H9 (cell line): ENCODE results near the gene PRR12. TPM values are rescaled to one million over a fixed set of nuclear protein-coding genes. Genes with fewer than 3 reads are reported as not detected.

Source experiments
- DNase-seq: peaks from one replicate; pipeline ENCODE4 v3.0.0-alpha.2; 2017
- H2AFZ ChIP-seq: one replicate; pipeline ENCODE4 v1.6.1; 2013; ENCODE audit warnings: mild to moderate bottlenecking, low read length, control low read depth, moderate library complexity
- H2AK5ac ChIP-seq: 2 replicates; pipeline ENCODE4 v1.6.1; 2013; ENCODE audit warnings: low read length, control low read depth, mixed read lengths; ENCODE audit not compliant: insufficient read length
- H2BK120ac ChIP-seq: one replicate; pipeline ENCODE4 v1.6.1; 2013; ENCODE audit warnings: low read depth, mild to moderate bottlenecking, low read length, control low read depth, inconsistent platforms; ENCODE audit not compliant: poor library complexity, severe bottlenecking
- H2BK12ac ChIP-seq: 2 replicates; pipeline ENCODE4 v1.6.1; 2013; ENCODE audit warnings: low read length, control low read depth, mixed read lengths, low read depth; ENCODE audit not compliant: insufficient read length
- H2BK15ac ChIP-seq: 2 replicates; pipeline ENCODE4 v1.6.1; 2013; ENCODE audit warnings: low read depth, low read length, control low read depth
- H2BK20ac ChIP-seq: one replicate; pipeline ENCODE4 v1.6.1; 2013; ENCODE audit warnings: low read depth, mild to moderate bottlenecking, low read length, control low read depth, inconsistent platforms; ENCODE audit not compliant: poor library complexity, severe bottlenecking
- H2BK5ac ChIP-seq: 2 replicates; pipeline ENCODE4 v1.6.1; 2013; ENCODE audit warnings: low read length, control low read depth, mixed read lengths; ENCODE audit not compliant: insufficient read length
- H3K14ac ChIP-seq: 2 replicates; pipeline ENCODE4 v1.6.1; 2013; ENCODE audit warnings: low read length, control low read depth; ENCODE audit not compliant: insufficient read depth
- H3K18ac ChIP-seq: 2 replicates; pipeline ENCODE4 v1.6.1; 2013; ENCODE audit warnings: low read depth, mild to moderate bottlenecking, mixed read lengths, low read length, control low read depth; ENCODE audit not compliant: insufficient read length
- H3K23ac ChIP-seq: 2 replicates; pipeline ENCODE4 v1.6.1; 2013; ENCODE audit warnings: low read length, control low read depth, mixed read lengths, low read depth; ENCODE audit not compliant: insufficient read length
- H3K23me2 ChIP-seq: 2 replicates; pipeline ENCODE4 v1.6.1; 2013; ENCODE audit warnings: low read depth, mild to moderate bottlenecking, mixed read lengths, low read length, control low read depth; ENCODE audit not compliant: insufficient read length, poor library complexity, severe bottlenecking
- H3K27ac ChIP-seq: 2 replicates; pipeline ENCODE4 v1.5.1; 2013; ENCODE audit warnings: low read length, control low read depth, mixed read lengths, low read depth; ENCODE audit not compliant: insufficient read length
- H3K27me3 ChIP-seq: 2 replicates; pipeline ENCODE4 v1.6.1; 2013; ENCODE audit warnings: low read length, control low read depth, inconsistent platforms; ENCODE audit not compliant: insufficient read depth
- H3K4ac ChIP-seq: 2 replicates; pipeline ENCODE4 v1.6.1; 2013; ENCODE audit warnings: low read depth, mild to moderate bottlenecking, control low read depth, inconsistent platforms, low read length, moderate library complexity
- H3K4me1 ChIP-seq: 2 replicates; pipeline ENCODE4 v1.6.1; 2013; ENCODE audit warnings: low read length, control low read depth, inconsistent platforms; ENCODE audit not compliant: insufficient read depth
- H3K4me2 ChIP-seq: 2 replicates; pipeline ENCODE4 v1.6.1; 2013; ENCODE audit warnings: low read length, control low read depth, mixed read lengths; ENCODE audit not compliant: insufficient read length, insufficient read depth
- H3K56ac ChIP-seq: 2 replicates; pipeline ENCODE4 v1.6.1; 2013; ENCODE audit warnings: low read depth, mild to moderate bottlenecking, mixed read lengths, low read length, control low read depth; ENCODE audit not compliant: insufficient read length
- H3K79me1 ChIP-seq: 2 replicates; pipeline ENCODE4 v1.6.1; 2013; ENCODE audit warnings: low read depth, mild to moderate bottlenecking, moderate library complexity, low read length, control low read depth, inconsistent platforms; ENCODE audit not compliant: insufficient read depth, poor library complexity, severe bottlenecking
- H3K79me2 ChIP-seq: 2 replicates; pipeline ENCODE4 v1.6.1; 2013; ENCODE audit warnings: low read length, control low read depth, inconsistent platforms; ENCODE audit not compliant: insufficient read depth
- H3K9ac ChIP-seq: 2 replicates; pipeline ENCODE4 v1.6.1; 2013; ENCODE audit warnings: low read length, control low read depth, mixed read lengths; ENCODE audit not compliant: insufficient read length; ENCODE audit errors: extremely low read depth
- H3K9me3 ChIP-seq: one replicate; pipeline ENCODE4 v1.6.1; 2013; ENCODE audit warnings: low read depth, low read length, inconsistent platforms; ENCODE audit not compliant: control insufficient read depth
- H3T11ph ChIP-seq: one replicate; pipeline ENCODE4 v1.6.1; 2013; ENCODE audit warnings: mild to moderate bottlenecking, low read length, control low read depth, inconsistent platforms
- H4K20me1 ChIP-seq: one replicate; pipeline ENCODE4 v1.6.1; 2013; ENCODE audit not compliant: control insufficient read depth, insufficient read length, insufficient read depth
- H4K5ac ChIP-seq: 2 replicates; pipeline ENCODE4 v1.6.1; 2013; ENCODE audit warnings: low read depth, mild to moderate bottlenecking, mixed read lengths, low read length, control low read depth; ENCODE audit not compliant: insufficient read length
- H4K8ac ChIP-seq: replicated peaks from 2 replicates; pipeline ENCODE4 v1.6.1; 2013; ENCODE audit warnings: low read length, control low read depth, mixed read lengths, low read depth; ENCODE audit not compliant: insufficient read length
- H4K91ac ChIP-seq: 2 replicates; pipeline ENCODE4 v1.6.1; 2013; ENCODE audit warnings: low read depth, mild to moderate bottlenecking, moderate library complexity, mixed read lengths, low read length, control low read depth; ENCODE audit not compliant: insufficient read length
- H3K27ac Mint-ChIP-seq, 3 experiments: 2 replicates in 2 of 3; 3 replicates in 1 of 3; pipeline ENCODE4 v1.8.0; 2020 to 2021; ENCODE audit warnings: mixed read lengths in 3 of 3, mild to moderate bottlenecking in 1 of 3, moderate library complexity in 1 of 3
- H3K27me3 Mint-ChIP-seq: 2 replicates; pipeline ENCODE4 v1.8.0; 2021; ENCODE audit warnings: low read depth, mild to moderate bottlenecking, moderate library complexity, mixed read lengths
- H3K36me3 Mint-ChIP-seq, 3 experiments: 2 replicates in 2 of 3; 3 replicates in 1 of 3; pipeline ENCODE4 v1.8.0; 2020 to 2021; ENCODE audit warnings: low read depth in 3 of 3, mixed read lengths in 3 of 3; ENCODE audit not compliant: insufficient read depth in 1 of 3
- H3K4me1 Mint-ChIP-seq, 2 experiments: 2 replicates each; pipeline ENCODE4 v1.8.0; 2020; ENCODE audit warnings: mixed read lengths in 2 of 2
- H3K4me3 Mint-ChIP-seq, 2 experiments: 2 replicates in 1 of 2; 3 replicates in 1 of 2; pipeline ENCODE4 v1.8.0; 2020 to 2021; ENCODE audit warnings: mild to moderate bottlenecking in 2 of 2, mixed read lengths in 2 of 2, moderate library complexity in 1 of 2
- H3K9me3 Mint-ChIP-seq, 2 experiments: 2 replicates in 1 of 2; 3 replicates in 1 of 2; pipeline ENCODE4 v1.8.0; 2020; ENCODE audit warnings: mild to moderate bottlenecking in 2 of 2, mixed read lengths in 2 of 2, moderate library complexity in 1 of 2
- CTCF ChIP-seq: fragments of 200-600 bp; sonication (generic); conservative IDR thresholded peaks from 3 replicates; pipeline ENCODE4 v1.8.0; 2021; ENCODE audit warnings: antibody characterized with exemption, mild to moderate bottlenecking
- WGBS: extraction: QIAGEN DNeasy Blood & Tissue Kit; methylation state at CpG from one replicate; pipeline ENCODE4 v1.1.7; 2013; ENCODE audit warnings: missing lambda C conversion rate, low lambda C conversion rate, mixed read lengths; ENCODE audit not compliant: insufficient read length; ENCODE audit errors: extremely low coverage; 5-methylcytosine and 5-hydroxymethylcytosine counted together
- total RNA-seq: library from RNA; stranded (reverse); gene quantifications from 2 replicates; pipeline ENCODE4 v1.2.1, GENCODE V29; 2021

Gene PRR12
- total RNA-seq, 1 experiment from 2014 or later = 65.9 TPM

- Histone ChIP-seq H2BK20ac (no peak overlapping the region), H4K8ac (peak overlapping the region; percentile 88), H2BK15ac (no peak overlapping the region), H3K4ac (no peak overlapping the region), H3T11ph (no peak overlapping the region), H2AK5ac (no peak overlapping the region), H3K27me3 (no peaks in the 10 kb centered on the region), H4K5ac (no peak overlapping the region), H3K79me1 (peaks cover 4% of the 10 kb centered on the region), H4K20me1 (no peaks in the 10 kb centered on the region), H3K79me2 (peaks cover 13% of the 10 kb centered on the region; the same call in 1 of the 2 replicates), H3K9ac (no peak overlapping the region), H2AFZ (no peak overlapping the region), H3K18ac (no peak overlapping the region), H3K27ac (no peak overlapping the region), H3K9me3 (no peaks in the 10 kb centered on the region), H3K23ac (no peak overlapping the region), H2BK120ac (no peak overlapping the region), H3K4me1 (no peaks in the 10 kb centered on the region), H4K91ac (no peak overlapping the region), H2BK12ac (no peak overlapping the region), H3K14ac (no peak overlapping the region), H3K23me2 (peaks cover 2% of the 10 kb centered on the region), H3K56ac (no peak overlapping the region), H2BK5ac (no peak overlapping the region), H3K4me2 (no peak overlapping the region)
- no peak for TF ChIP-seq CTCF
- H3K9me3 Mint-ChIP-seq = no peaks in the 10 kb centered on the region
- H3K4me3 Mint-ChIP-seq = no peak overlapping the region
- H3K27ac Mint-ChIP-seq = peak overlapping the region in 1 of 3 experiments; percentile 40; a peak in 1 of 7 replicates
- peaks cover 0 to 2% of the 10 kb centered on the region in 2 experiments; a peak in 1 of 4 replicates for H3K4me1 Mint-ChIP-seq
- no peak for DNase-seq
- no peaks in the 10 kb centered on the region; the same call in 1 of the 2 replicates for H3K27me3 Mint-ChIP-seq
- WGBS = no CpG with 5 or more reads among the region's 12 CpGs
- peaks cover 24 to 72% (median 66%) of the 10 kb centered on the region in 3 experiments; a peak in 6 of 7 replicates for H3K36me3 Mint-ChIP-seq
Observed at GRCh38 chr19:49609499-49610092, 18.6 kb downstream of the PRR12 start.
